Measurements from ENCODE around the gene KRTAP10-4.

- TF ChIP-seq JUND (IDR thresholded peaks at IDR 0.05) (no peak), CTCF (IDR thresholded peaks at IDR 0.05; ENCODE audit: low read depth, low read length, missing input control) (no peak), GABPA (IDR thresholded peaks at IDR 0.05 in 1 of 2, conservative IDR thresholded peaks at IDR 0.05 in 1 of 2) (no peak), EGR1 (IDR thresholded peaks at IDR 0.05; ENCODE audit: low read depth in 2 of 2) (no peak), RXRA (IDR thresholded peaks at IDR 0.05) (no peak), ATF3 (IDR thresholded peaks at IDR 0.05) (no peak), HNF4G (IDR thresholded peaks at IDR 0.05) (no peak), SP1 (IDR thresholded peaks at IDR 0.05) (no peak), REST (IDR thresholded peaks at IDR 0.05) (no peak), YY1 (IDR thresholded peaks at IDR 0.05) (no peak), MAX (IDR thresholded peaks at IDR 0.05) (no peak), RAD21 (IDR thresholded peaks at IDR 0.05) (no peak), TAF1 (conservative IDR thresholded peaks at IDR 0.05) (no peak), HNF4A (conservative IDR thresholded peaks at IDR 0.05) (no peak)
These were observed 20.9 kb downstream of the KRTAP10-4 start for GRCh38 chr21:44594406-44594916.
